SW480 (cell line): ENCODE measurements around the gene GFER.
"Not testable (repeated sequence)": the region's sequence is repeated elsewhere in the genome, so short reads cannot be mapped to it uniquely, and the experiment has no call there.

Experiments used
- DNase-seq: peaks from one replicate; pipeline ENCODE4 v3.0.0-alpha.2; 2016; ENCODE audit warnings: low spot score

Gene GFER

GRCh38 chr16:2005646-2006045, 21.7 kb downstream of the GFER start:
- DNase-seq, result no peak

DNA sequence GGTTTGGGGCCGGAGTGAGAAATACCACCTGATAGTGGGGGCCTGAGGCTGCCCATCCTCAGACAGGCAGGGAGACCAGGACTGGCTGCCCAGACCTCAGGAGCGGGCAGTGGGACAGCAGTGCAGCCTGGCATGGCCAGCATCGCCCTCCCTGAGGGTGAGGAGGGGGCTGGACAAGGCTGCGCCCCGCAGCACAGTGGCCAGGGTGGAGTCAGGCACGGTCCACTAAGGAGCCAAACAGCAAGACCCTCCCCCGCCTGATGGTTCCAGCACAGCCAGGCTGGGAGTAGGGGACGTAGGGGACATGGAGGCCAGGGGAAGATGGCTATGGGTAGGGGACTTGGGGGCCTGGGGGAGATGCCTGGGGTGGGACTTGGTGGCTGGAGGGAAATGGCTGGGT, 22.3 kb downstream of the GFER start:
- DNase-seq, result no peak

GRCh38 chr16:2007081-2007836, 23.3 kb downstream of the GFER start:
- DNase-seq, result no peak

DNA sequence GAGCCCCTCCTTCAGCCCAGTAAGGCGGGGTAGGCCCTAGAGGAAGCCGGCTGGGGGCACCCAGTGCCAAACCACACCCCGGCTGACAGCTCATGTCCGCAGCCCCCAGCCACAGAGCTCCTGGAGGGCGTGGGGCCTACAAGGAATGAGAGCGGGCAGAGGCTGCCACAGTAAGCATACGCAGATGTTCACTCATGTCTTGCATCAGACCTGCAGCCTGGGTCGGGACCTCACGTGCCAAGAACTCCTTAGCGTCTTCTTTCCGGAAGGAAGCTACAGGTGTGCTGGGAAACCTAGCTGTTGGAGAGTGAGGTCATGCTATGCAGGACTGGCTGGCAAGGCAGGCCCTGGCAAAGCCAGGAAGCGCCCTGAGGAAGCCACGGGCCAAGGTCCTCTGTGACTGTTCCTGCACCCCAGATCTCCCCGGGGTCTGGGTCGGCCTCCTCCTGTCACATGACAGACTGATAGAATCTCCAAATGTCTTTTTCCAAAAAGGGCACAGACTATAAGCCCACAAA, 24.1 kb downstream of the GFER start:
- peak; percentile 56 for DNase-seq

DNA sequence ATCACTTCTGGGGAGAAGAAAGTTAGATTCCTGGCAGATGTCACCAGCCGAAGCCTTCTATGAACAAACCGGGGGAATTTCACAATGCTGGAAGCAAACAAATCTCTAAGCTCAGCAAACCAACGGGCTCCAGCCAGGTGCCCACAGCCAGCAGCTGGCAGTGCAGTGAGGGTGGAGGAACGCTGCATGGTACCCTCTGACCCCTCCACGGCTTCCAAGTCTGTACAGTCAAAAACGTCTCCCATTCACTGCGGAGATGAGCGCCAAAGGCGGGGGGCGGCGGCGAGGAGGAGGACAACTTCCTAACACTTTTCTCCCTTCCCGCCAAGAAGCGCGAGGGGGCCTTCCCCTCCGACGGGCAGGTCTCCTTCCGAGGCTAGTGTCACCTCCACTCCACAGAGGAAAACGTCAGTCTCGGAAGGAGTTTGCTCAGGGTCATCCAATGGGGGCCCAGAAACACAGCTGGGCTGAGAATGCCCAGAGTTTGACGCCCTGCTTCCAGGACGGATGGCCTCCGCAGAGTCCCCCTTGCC, 24.7 kb downstream of the GFER start:
- no peak for DNase-seq

- no peak for DNase-seq
Observed at GRCh38 chr16:2009164-2009711, 25.2 kb downstream of the GFER start.

GRCh38 chr16:2009791-2010510, 26.0 kb downstream of the GFER start, which contains the start of gene ZNF598:
Gene ZNF598, minus strand, starts transcription at chr16:2009821.
- peak; percentile 85 for DNase-seq

- DNase-seq, result not testable (repeated sequence)
Observed at GRCh38 chr16:2011726-2012125, 27.7 kb downstream of the GFER start.

GRCh38 chr16:2013527-2013926, 29.5 kb downstream of the GFER start:
- DNase-seq, result no peak

DNA sequence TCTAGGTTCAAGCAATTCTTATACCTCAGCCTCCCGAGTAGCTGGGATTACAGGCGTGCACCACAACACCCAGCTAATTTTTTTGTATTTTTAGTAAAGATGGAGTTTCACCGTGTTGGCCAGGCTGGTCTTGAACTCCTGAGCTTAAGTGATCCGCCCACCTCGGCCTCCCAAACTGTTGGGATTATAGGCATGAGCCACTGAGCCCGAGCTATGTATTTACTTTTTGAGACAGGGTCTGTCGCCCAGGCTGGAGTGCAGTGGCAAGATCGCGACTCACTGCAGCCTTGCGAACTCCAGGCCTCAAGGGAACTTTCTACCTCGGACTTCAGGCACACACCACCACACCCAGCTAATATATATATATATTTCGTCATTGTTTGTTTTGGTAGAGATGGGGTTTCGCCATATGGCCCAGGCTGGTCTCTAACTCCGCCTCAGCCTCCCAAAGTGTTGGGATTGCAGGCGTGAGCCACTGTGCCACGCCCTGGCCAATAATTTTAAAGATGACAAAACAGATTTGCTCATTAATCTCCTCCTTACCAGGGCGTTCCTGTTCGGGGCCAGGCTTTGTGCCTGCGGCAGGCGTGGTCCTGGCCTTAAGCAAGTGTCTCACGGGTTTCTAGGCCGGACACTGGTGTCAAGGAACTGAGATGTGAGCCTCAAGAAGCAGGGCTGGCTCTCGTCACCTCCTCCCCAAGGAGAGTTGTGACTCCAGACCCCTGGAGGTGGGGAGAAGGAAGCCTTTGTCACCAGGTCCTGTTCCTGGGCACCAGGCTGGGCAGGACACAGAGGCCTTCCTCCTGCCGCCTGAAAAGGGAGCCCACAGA, 31.3 kb downstream of the GFER start:
- DNase-seq, result peak; percentile 80

GRCh38 chr16:2015947-2016208, 31.9 kb downstream of the GFER start:
- no peak for DNase-seq

- no peak for DNase-seq
Observed at GRCh38 chr16:2016407-2016922, 32.5 kb downstream of the GFER start.

DNA sequence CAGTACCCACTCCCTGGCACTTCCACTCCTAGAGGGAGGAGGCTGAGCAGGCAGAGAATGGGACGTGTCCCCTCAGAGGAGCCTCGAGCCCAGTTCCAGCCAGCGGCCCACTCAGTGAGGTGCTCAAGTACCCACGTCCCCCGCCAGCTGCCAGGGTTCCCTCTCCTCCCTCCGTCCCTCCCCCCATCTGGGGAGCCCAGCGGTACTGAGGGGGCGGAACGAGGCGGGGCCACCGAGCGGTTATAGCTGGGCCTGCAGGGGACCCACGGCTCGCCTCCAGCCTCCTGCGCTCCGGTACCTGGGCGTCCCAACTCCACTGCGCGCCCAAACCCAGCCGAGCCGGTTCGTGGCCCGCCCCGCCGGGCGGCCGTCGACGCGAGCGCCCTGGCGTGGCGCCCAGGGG, 35.5 kb downstream of the GFER start, which contains the start of gene NPW:
NPW (plus strand) TSS at position 268 of the 403 bp plus-strand sequence.
- DNase-seq, result no peak

GRCh38 chr16:2019921-2020831, 36.2 kb downstream of the GFER start:
- DNase-seq, result no peak

- no peak for DNase-seq
Observed at GRCh38 chr16:2022723-2023091, 38.7 kb downstream of the GFER start.

DNA sequence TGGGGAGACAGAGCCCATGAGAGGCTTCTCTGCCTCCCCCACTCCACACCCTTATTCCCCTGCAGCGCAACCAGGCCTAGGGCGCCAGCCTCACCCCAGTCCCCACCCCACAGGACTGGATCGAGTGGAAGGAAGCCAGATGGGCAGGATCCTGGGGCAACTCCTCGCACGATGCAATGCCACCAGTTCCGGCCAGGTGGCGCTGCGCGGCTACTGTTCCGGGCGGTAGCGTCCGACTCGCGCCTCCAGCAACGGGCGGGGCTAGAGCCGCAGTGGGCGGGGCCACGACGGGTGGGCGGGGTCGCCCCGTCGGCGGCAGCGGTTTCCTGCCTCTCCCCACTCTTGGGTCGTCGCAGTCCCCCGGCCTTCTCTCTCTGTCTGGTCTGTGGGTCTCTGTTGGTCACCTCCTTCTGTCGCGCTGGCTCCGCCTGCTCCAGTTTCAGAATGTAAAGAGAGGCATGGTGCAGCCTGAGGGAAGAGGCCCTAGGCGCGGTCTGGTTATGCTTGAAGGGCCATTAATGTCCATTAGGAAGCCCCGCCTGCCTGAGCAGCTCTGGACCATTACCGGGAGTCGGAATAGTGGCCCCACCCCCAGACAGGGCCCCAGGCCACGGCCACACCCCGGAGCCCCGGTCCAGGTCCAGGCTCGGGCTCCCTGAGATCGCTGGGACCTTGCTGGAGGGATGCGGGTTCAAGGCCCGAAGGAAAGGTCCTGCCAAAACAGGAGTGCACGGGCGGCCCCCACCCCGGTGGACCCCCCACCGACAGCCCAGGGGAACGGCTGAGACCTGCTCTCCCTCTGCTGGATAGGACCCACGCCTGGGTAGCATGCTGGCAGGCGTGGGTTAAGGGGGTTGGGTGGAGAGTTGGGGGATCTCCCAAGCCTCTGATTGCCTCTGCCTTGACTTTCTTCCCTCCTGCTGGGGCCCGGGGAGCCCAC, 39.4 kb downstream of the GFER start:
- DNase-seq, result peak; percentile 75

GRCh38 chr16:2024032-2024420, 40.0 kb downstream of the GFER start:
- DNase-seq, result no peak

DNA sequence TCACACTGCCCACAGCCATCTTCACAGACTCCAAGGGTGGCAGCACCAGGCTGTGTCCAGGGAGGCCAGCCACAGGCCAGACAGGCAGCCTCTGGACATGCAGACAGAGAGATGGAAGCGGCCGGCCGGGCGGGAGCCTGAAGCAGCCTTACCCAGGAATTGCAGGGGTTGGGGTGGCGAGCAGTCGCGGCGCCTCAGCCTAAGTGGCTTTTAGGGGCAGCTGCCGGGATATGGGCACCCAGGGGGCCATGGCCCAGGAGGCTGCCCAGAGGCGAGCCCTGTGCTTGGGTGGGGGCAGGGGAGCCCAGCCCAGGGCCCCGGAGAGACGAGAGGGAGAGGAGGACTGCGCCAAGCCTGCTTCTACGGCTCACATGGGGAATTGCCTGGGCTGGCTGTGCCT, 41.3 kb downstream of the GFER start:
- no peak for DNase-seq

GRCh38 chr16:2025878-2026460, 42.0 kb downstream of the GFER start:
- DNase-seq, result no peak
